GM23338 (cell line): ENCODE data around the gene GPR183. TPM values are rescaled to one million over a fixed set of nuclear protein-coding genes. Genes with fewer than 3 reads are reported as not detected.

Source experiments
- ATAC-seq: fragments of 200-7000 bp; cut with Tn5 transposase; 3 replicates; pipeline ENCODE4 v1.9.1; 2020
- DNase-seq: peaks from one replicate; pipeline ENCODE4 v3.0.0-alpha.2; 2015; ENCODE audit warnings: low spot score
- H2AFZ ChIP-seq: fragments of 200-600 bp; sonication (generic); 2 replicates; pipeline ENCODE4 v1.8.0; 2016; ENCODE audit warnings: antibody characterized with exemption, mild to moderate bottlenecking, moderate library complexity
- H3F3A ChIP-seq: fragments of 200-600 bp; sonication (generic); replicated peaks from 2 replicates; pipeline ENCODE4 v1.8.0; 2017; ENCODE audit warnings: antibody characterized with exemption, mixed run types, low read depth
- H3K27ac ChIP-seq: fragments of 200-600 bp; sonication (generic); 2 replicates; pipeline ENCODE4 v1.6.1; 2016; ENCODE audit warnings: low read depth
- H3K27me3 ChIP-seq: fragments of 200-600 bp; sonication (generic); 2 replicates; pipeline ENCODE4 v1.8.0; 2016; ENCODE audit warnings: mild to moderate bottlenecking, mixed run types, moderate library complexity; ENCODE audit not compliant: insufficient read depth
- H3K36me3 ChIP-seq: fragments of 200-600 bp; sonication (generic); 2 replicates; pipeline ENCODE4 v1.8.0; 2016; ENCODE audit warnings: mild to moderate bottlenecking; ENCODE audit not compliant: insufficient read depth
- H3K4me1 ChIP-seq: fragments of 200-600 bp; sonication (generic); 2 replicates; pipeline ENCODE4 v1.8.0; 2016; ENCODE audit warnings: mild to moderate bottlenecking, moderate library complexity; ENCODE audit not compliant: insufficient read depth
- H3K4me2 ChIP-seq: fragments of 200-600 bp; sonication (generic); 2 replicates; pipeline ENCODE4 v1.7.1; 2017; ENCODE audit warnings: mixed run types
- H3K4me3 ChIP-seq: fragments of 200-600 bp; sonication (generic); 2 replicates; pipeline ENCODE4 v1.6.1; 2016; ENCODE audit warnings: mixed run types
- H3K79me2 ChIP-seq: fragments of 200-600 bp; sonication (generic); replicated peaks from 2 replicates; pipeline ENCODE4 v1.8.0; 2017; ENCODE audit warnings: mild to moderate bottlenecking; ENCODE audit not compliant: insufficient read depth
- H3K9me2 ChIP-seq: fragments of 200-600 bp; sonication (generic); 2 replicates; pipeline ENCODE4 v1.8.0; 2017; ENCODE audit not compliant: insufficient read depth
- H4K20me1 ChIP-seq: fragments of 200-600 bp; sonication (generic); replicated peaks from 2 replicates; pipeline ENCODE4 v1.8.0; 2017; ENCODE audit warnings: mild to moderate bottlenecking; ENCODE audit not compliant: insufficient read depth
- H3K27ac Mint-ChIP-seq: 2 replicates; pipeline ENCODE4 v1.8.0; 2020; ENCODE audit warnings: inconsistent platforms, mild to moderate bottlenecking, moderate library complexity, mixed read lengths
- H3K27me3 Mint-ChIP-seq: 3 replicates; pipeline ENCODE4 v1.8.0; 2022; ENCODE audit warnings: low read depth, mild to moderate bottlenecking, moderate library complexity, mixed read lengths, inconsistent platforms; ENCODE audit not compliant: insufficient read depth, poor library complexity
- H3K36me3 Mint-ChIP-seq: 3 replicates; pipeline ENCODE4 v1.8.0; 2021; ENCODE audit warnings: low read depth, mild to moderate bottlenecking, inconsistent platforms, moderate library complexity, mixed read lengths
- H3K4me1 Mint-ChIP-seq: 3 replicates; pipeline ENCODE4 v1.8.0; 2020; ENCODE audit warnings: mild to moderate bottlenecking, inconsistent platforms, mixed read lengths
- H3K4me3 Mint-ChIP-seq: 3 replicates; pipeline ENCODE4 v1.8.0; 2021; ENCODE audit warnings: moderate library complexity, mild to moderate bottlenecking, inconsistent platforms, mixed read lengths
- H3K9me3 Mint-ChIP-seq: 3 replicates; pipeline ENCODE4 v1.8.0; 2020; ENCODE audit warnings: moderate library complexity, mild to moderate bottlenecking, inconsistent platforms, mixed read lengths
- CREB1 ChIP-seq: fragments of 250-450 bp; sonication (Bioruptor Pico); IDR thresholded peaks from 2 replicates; pipeline ENCODE4 v1.5.0; 2020; ENCODE audit warnings: low read depth, mild to moderate bottlenecking, moderate library complexity
- EZH2 ChIP-seq: fragments of 200-600 bp; sonication (generic); IDR thresholded peaks from one replicate; pipeline ENCODE4 v1.8.0; 2017; ENCODE audit warnings: antibody characterized with exemption, mild to moderate bottlenecking, low read depth; ENCODE audit not compliant: unreplicated experiment
- POLR2AphosphoS5 ChIP-seq: IDR thresholded peaks from 2 replicates; pipeline ENCODE4 v1.6.1; 2016; ENCODE audit warnings: antibody characterized with exemption, low read depth
- STAT1 ChIP-seq: IDR thresholded peaks from one replicate; pipeline ENCODE4 v1.6.1; 2016; ENCODE audit warnings: antibody characterized with exemption; ENCODE audit not compliant: unreplicated experiment
- ZNF331 ChIP-seq: fragments of 250-450 bp; sonication (Bioruptor Pico); IDR thresholded peaks from 2 replicates; pipeline ENCODE4 v1.5.0; 2020; ENCODE audit warnings: low read depth, mild to moderate bottlenecking, moderate library complexity
- polyA plus RNA-seq: library from polyadenylated mRNA; unstranded; fragments of >200 nt; fragmentation: Nextera tagmentation; extraction: Ambion mirVana; gene quantifications from 2 replicates; pipeline ENCODE4 v1.2.1, GENCODE V29; 2016
- total RNA-seq: library from RNA; depleted of rRNA; stranded (reverse); fragments of >200 nt; shearing (Covaris generic); gene quantifications from 2 replicates; pipeline ENCODE4 v1.2.3, GENCODE V29; 2014
- TF ChIP-seq, protein P1 (sequence below): IDR thresholded peaks from one replicate; pipeline ENCODE4 v1.6.1; 2018; ENCODE audit warnings: antibody characterized with exemption; ENCODE audit not compliant: unreplicated experiment
- TF ChIP-seq, protein P2 (sequence below): fragments of 250-450 bp; sonication (Bioruptor Pico); IDR thresholded peaks from 2 replicates; pipeline ENCODE4 v1.5.0; 2020; ENCODE audit warnings: mild to moderate bottlenecking, moderate library complexity

Gene GPR183
- total and polyA plus RNA-seq, 2 experiments from 2014 or later, result 0.78 TPM; not detected in 1

DNA sequence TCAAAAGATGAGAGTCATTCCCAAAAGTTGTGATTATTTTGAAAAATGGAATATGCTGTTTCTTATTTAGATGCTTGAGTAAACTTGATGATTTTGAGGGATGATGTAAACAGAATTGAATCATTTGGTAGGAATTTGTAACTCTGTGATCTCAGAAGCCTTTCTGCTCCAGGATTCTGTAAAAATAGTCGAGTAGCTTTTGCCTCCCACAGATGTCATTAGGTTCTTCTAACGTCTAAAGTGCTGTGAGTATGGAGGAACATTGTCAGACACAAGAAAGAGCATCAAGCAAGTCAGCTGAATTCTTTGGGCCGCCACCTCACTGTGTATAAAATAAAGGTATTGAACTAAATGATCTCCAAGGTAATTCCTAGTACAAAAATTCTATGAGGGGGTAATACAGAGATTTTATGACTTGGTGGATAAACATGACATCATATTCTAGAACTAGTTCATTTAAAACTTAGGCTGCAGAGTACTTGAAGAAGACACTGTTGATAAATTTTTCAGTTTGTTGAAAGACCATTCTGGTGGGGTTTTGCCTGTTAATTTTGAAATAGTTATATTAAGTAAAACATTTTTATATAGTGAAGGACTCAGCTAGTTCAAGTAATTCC lies 1.4 kb upstream of the GPR183 start:
- DNase-seq (no peak), ATAC-seq (no peak)
- H3K4me3 Mint-ChIP-seq, result no peak overlapping the region
- H3K27me3 Mint-ChIP-seq, result peaks cover 2% of the 10 kb centered on the region
- H3K27ac Mint-ChIP-seq, result no peak overlapping the region; the same call in 1 of the 2 replicates
- H3K27ac ChIP-seq, result no peak overlapping the region
- H3K9me2 ChIP-seq, result no peaks in the 10 kb centered on the region
- no peaks in the 10 kb centered on the region for H3K36me3 ChIP-seq
- H3K36me3 Mint-ChIP-seq, result peaks cover 8% of the 10 kb centered on the region; the same call in 1 of the 3 replicates
- H3K4me2 ChIP-seq, result no peak overlapping the region
- H3K79me2 ChIP-seq, result no peaks in the 10 kb centered on the region; the same call in 1 of the 2 replicates
- H2AFZ ChIP-seq, result no peak overlapping the region
- H3K4me3 ChIP-seq, result no peak overlapping the region
- H3K4me1 ChIP-seq, result no peaks in the 10 kb centered on the region; the same call in 1 of the 2 replicates
- H3K9me3 Mint-ChIP-seq, result no peaks in the 10 kb centered on the region
- H3K27me3 ChIP-seq, result no peaks in the 10 kb centered on the region
- H4K20me1 ChIP-seq, result peaks cover 7% of the 10 kb centered on the region
- TF ChIP-seq CREB1 (no peak), EZH2 (no peak), STAT1 (no peak), POLR2AphosphoS5 (no peak), ZNF331 (CRISPR knock-in tag) (no peak)
- TF ChIP-seq, protein P1, sequence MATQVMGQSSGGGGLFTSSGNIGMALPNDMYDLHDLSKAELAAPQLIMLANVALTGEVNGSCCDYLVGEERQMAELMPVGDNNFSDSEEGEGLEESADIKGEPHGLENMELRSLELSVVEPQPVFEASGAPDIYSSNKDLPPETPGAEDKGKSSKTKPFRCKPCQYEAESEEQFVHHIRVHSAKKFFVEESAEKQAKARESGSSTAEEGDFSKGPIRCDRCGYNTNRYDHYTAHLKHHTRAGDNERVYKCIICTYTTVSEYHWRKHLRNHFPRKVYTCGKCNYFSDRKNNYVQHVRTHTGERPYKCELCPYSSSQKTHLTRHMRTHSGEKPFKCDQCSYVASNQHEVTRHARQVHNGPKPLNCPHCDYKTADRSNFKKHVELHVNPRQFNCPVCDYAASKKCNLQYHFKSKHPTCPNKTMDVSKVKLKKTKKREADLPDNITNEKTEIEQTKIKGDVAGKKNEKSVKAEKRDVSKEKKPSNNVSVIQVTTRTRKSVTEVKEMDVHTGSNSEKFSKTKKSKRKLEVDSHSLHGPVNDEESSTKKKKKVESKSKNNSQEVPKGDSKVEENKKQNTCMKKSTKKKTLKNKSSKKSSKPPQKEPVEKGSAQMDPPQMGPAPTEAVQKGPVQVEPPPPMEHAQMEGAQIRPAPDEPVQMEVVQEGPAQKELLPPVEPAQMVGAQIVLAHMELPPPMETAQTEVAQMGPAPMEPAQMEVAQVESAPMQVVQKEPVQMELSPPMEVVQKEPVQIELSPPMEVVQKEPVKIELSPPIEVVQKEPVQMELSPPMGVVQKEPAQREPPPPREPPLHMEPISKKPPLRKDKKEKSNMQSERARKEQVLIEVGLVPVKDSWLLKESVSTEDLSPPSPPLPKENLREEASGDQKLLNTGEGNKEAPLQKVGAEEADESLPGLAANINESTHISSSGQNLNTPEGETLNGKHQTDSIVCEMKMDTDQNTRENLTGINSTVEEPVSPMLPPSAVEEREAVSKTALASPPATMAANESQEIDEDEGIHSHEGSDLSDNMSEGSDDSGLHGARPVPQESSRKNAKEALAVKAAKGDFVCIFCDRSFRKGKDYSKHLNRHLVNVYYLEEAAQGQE, result no peak
- TF ChIP-seq, protein P2, sequence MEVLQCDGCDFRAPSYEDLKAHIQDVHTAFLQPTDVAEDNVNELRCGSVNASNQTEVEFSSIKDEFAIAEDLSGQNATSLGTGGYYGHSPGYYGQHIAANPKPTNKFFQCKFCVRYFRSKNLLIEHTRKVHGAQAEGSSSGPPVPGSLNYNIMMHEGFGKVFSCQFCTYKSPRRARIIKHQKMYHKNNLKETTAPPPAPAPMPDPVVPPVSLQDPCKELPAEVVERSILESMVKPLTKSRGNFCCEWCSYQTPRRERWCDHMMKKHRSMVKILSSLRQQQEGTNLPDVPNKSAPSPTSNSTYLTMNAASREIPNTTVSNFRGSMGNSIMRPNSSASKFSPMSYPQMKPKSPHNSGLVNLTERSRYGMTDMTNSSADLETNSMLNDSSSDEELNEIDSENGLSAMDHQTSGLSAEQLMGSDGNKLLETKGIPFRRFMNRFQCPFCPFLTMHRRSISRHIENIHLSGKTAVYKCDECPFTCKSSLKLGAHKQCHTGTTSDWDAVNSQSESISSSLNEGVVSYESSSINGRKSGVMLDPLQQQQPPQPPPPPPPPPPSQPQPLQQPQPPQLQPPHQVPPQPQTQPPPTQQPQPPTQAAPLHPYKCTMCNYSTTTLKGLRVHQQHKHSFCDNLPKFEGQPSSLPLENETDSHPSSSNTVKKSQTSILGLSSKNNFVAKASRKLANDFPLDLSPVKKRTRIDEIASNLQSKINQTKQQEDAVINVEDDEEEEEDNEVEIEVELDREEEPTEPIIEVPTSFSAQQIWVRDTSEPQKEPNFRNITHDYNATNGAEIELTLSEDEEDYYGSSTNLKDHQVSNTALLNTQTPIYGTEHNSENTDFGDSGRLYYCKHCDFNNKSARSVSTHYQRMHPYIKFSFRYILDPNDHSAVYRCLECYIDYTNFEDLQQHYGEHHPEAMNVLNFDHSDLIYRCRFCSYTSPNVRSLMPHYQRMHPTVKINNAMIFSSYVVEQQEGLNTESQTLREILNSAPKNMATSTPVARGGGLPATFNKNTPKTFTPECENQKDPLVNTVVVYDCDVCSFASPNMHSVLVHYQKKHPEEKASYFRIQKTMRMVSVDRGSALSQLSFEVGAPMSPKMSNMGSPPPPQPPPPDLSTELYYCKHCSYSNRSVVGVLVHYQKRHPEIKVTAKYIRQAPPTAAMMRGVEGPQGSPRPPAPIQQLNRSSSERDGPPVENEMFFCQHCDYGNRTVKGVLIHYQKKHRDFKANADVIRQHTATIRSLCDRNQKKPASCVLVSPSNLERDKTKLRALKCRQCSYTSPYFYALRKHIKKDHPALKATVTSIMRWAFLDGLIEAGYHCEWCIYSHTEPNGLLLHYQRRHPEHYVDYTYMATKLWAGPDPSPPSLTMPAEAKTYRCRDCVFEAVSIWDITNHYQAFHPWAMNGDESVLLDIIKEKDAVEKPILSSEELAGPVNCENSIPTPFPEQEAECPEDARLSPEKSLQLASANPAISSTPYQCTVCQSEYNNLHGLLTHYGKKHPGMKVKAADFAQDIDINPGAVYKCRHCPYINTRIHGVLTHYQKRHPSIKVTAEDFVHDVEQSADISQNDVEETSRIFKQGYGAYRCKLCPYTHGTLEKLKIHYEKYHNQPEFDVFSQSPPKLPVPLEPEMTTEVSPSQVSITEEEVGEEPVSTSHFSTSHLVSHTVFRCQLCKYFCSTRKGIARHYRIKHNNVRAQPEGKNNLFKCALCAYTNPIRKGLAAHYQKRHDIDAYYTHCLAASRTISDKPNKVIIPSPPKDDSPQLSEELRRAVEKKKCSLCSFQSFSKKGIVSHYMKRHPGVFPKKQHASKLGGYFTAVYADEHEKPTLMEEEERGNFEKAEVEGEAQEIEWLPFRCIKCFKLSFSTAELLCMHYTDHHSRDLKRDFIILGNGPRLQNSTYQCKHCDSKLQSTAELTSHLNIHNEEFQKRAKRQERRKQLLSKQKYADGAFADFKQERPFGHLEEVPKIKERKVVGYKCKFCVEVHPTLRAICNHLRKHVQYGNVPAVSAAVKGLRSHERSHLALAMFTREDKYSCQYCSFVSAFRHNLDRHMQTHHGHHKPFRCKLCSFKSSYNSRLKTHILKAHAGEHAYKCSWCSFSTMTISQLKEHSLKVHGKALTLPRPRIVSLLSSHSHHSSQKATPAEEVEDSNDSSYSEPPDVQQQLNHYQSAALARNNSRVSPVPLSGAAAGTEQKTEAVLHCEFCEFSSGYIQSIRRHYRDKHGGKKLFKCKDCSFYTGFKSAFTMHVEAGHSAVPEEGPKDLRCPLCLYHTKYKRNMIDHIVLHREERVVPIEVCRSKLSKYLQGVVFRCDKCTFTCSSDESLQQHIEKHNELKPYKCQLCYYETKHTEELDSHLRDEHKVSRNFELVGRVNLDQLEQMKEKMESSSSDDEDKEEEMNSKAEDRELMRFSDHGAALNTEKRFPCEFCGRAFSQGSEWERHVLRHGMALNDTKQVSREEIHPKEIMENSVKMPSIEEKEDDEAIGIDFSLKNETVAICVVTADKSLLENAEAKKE (CRISPR knock-in tag), result no peak
- H3F3A ChIP-seq, result no peaks in the 10 kb centered on the region
- peaks cover 28% of the 10 kb centered on the region for H3K4me1 Mint-ChIP-seq
